NOMO-1 treated with DMSO at 0.1 percent for 48 hours (cell line): ENCODE results near the gene KLK8.

ENCODE experiments used
- DNase-seq: peaks from one replicate; lab custom pipeline; 2025; ENCODE audit not compliant: unreplicated experiment; lab: John Stamatoyannopoulos, UW

KLK8 gene

DNA sequence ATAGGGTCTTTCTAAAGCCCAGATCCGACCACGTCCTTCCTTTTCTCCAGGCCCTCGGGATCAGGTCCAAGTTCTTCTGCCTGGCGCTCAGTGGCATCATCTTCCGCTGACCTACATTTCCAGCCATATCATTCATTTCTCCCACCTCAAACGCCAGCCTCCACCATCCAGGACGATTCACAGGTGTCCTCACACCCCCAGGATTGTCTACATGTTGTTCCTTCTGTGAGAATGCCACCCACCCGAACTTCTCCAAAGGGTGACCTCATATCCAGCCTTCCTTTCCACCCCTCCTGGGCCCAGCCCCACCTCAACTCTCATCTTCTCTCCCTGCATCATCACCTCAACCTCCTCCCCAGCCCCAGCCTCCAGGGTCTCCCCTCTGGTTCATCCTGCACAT lies 43.8 kb downstream of the KLK8 start:
- no peak for DNase-seq

DNA sequence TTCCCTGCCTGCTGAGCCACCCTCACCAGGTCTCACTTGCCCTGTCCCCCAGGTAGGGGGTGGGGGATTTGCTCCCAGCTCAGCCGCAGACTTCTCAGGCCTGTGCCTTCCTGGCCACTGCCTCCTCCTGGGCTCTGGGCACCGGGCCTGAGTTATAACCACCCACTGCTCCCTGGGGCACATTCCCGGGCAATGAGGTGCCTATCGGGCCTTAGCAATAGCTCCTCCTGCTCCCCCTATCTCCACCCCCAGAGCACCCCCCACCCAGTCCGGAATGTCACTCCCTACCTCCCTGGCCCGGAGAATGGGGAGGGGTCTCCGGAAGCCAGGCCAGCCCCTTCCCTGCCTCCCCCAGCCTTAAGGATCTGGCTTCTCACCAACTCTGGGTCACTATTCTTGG lies 48.5 kb downstream of the KLK8 start, which contains the start of gene KLK5:
TSS of gene KLK5 (minus strand) at position 129 of the 400 bp plus-strand sequence. CDS start 381 bp downstream, outside the sequence.
- DNase-seq = no peak

DNA sequence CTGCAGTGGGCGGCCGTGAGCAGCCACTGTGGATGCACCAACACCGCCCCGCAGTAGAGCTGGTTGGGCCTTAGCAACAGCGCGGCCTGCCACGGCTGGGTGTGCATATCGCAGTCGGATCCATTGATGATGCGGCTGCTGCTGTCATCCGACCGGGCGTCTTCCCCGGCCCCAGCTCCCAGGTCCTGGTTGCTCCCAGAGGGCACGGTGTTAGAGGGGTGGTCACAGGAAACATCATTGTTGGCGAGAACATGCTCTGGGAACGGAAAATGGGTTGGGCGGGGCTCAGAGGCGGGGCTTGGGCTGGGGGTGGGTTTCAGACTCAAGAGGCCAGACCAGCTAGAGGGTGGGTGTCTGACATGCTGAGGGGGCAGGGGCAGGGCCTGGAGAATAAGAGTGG lies 51.5 kb downstream of the KLK8 start:
- no peak for DNase-seq

DNA sequence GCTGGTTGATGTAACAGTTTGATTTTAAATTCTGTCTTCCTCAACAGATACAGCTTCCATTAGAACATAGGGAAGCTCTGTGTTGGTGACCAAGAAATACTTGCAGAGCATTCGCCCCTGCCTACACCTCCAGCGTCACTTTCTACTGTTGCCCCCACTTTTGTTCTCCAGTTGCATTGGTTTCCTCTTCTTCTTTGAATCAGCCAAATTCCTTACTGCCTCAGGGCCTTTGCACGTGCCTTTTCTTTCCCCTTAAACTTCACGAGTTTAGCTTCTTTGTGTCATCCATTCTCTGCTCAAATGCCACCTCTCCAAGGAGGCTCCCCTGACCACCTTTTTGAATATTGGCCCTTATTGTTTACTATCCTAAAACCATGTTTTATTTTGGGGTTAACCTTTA lies 54.3 kb downstream of the KLK8 start:
- no peak for DNase-seq
